ENCODE measurements around the gene JAG1. TPM values are rescaled to one million over a fixed set of nuclear protein-coding genes. Genes with fewer than 3 reads are reported as not detected.

Gene JAG1
- total and polyA plus RNA-seq, 9 of the 15 experiments (the other 6 are each of a cell fraction or from before 2014, with no cell fraction given) = 0.04 to 0.40 (median 0.07) TPM

GRCh38 chr20:10687895-10688294 is 14.1 kb upstream of the JAG1 start:
- no peaks in the 10 kb centered on the region; a peak in 1 of 5 replicates for H3K27me3 ChIP-seq (ENCODE audit: control insufficient read depth in 2 of 2, insufficient read depth in 2 of 2, low read length in 2 of 2)
- no peaks in the 10 kb centered on the region for H3K9me1 ChIP-seq (ENCODE audit: control insufficient read depth, insufficient read depth, low read length)
- no peak for DNase-seq (ENCODE audit: extremely low read depth in 1 of 4, low spot score in 3 of 4)
- ChIA-PET CTCF (ENCODE audit: low intra/inter-chr PET ratio) (no interaction called here), POLR2A (no interaction called here)
- no peaks in the 10 kb centered on the region for H3K79me2 ChIP-seq (ENCODE audit: control insufficient read depth, insufficient read depth, low read length)
- FAIRE-seq = no peak
- H3K36me3 ChIP-seq (ENCODE audit: control insufficient read depth, insufficient read depth, low read length) = no peaks in the 10 kb centered on the region
- ATAC-seq = no peak
- no peak overlapping the region for H3K4me3 ChIP-seq
- no peaks in the 10 kb centered on the region for H3K4me1 ChIP-seq (replicated peaks in 1 of 2; ENCODE audit: control insufficient read depth in 2 of 2, insufficient read depth in 2 of 2, low read length in 2 of 2)
- 0% methylated on average over 5 of the region's 5 CpGs for WGBS (ENCODE audit: insufficient coverage, low coverage, missing lambda C conversion rate)
- no peaks in the 10 kb centered on the region for H3K9me3 ChIP-seq (replicated peaks; ENCODE audit: control insufficient read depth, insufficient read depth, low read depth, low read length)
- BruUV-seq (replicated peaks) = no TSS peak
- H3K27ac ChIP-seq (ENCODE audit: extremely low read depth, low read depth, low read length) = no peak overlapping the region
- no peaks in the 10 kb centered on the region for H4K20me1 ChIP-seq (replicated peaks; ENCODE audit: control insufficient read depth, insufficient read depth, low read length)
- TF ChIP-seq ILF3 (IDR thresholded peaks at IDR 0.05; ENCODE audit: borderline replicate concordance) = no peak
- no peak for TF ChIP-seq NR1H2 (CRISPR knock-in tag; IDR thresholded peaks at IDR 0.05)
- TF ChIP-seq FOXK2 (conservative IDR thresholded peaks at IDR 0.05 in 1 of 2, IDR thresholded peaks at IDR 0.05 in 1 of 2; ENCODE audit: low read depth in 2 of 2) = no peak
- TF ChIP-seq MEF2A (IDR thresholded peaks at IDR 0.05; ENCODE audit: control insufficient read depth, low read depth, low read length) = no peak
- no peak for TF ChIP-seq PTTG1 (tag; IDR thresholded peaks at IDR 0.05; ENCODE audit: low read depth)
- no peak for TF ChIP-seq ZEB2 (IDR thresholded peaks at IDR 0.05)
- TF ChIP-seq PPARD (CRISPR knock-in tag; IDR thresholded peaks at IDR 0.05) = no peak
- no peak for TF ChIP-seq ATF1 (CRISPR knock-in tag; IDR thresholded peaks at IDR 0.05)
- TF ChIP-seq ATF1 (tag; IDR thresholded peaks at IDR 0.05) = no peak
- TF ChIP-seq NELFE (IDR thresholded peaks at IDR 0.05; ENCODE audit: insufficient read depth, insufficient read length) = no peak
- TF ChIP-seq EGR1 (conservative IDR thresholded peaks at IDR 0.05) = no peak
- no peak for TF ChIP-seq DMBX1 (CRISPR knock-in tag; IDR thresholded peaks at IDR 0.05; ENCODE audit: borderline replicate concordance)
- TF ChIP-seq ZFP36 (IDR thresholded peaks at IDR 0.05; ENCODE audit: low read depth, low read length, partially characterized antibody) = no peak
- no peak for TF ChIP-seq KLF6 (CRISPR knock-in tag; IDR thresholded peaks at IDR 0.05; ENCODE audit: borderline replicate concordance)
- no peak for TF ChIP-seq PREB (CRISPR knock-in tag; IDR thresholded peaks at IDR 0.05)
- TF ChIP-seq XRCC4 (IDR thresholded peaks at IDR 0.05; ENCODE audit: extremely low read depth, insufficient read depth, insufficient read length) = no peak
- TF ChIP-seq ZC3H8 (IDR thresholded peaks at IDR 0.05) = no peak
- TF ChIP-seq GTF2F1 (IDR thresholded peaks at IDR 0.05; ENCODE audit: low read depth, low read length) = no peak
- TF ChIP-seq HDAC8 (tag; IDR thresholded peaks at IDR 0.05) = no peak
- TF ChIP-seq PYGO2 (tag; IDR thresholded peaks at IDR 0.05) = no peak
- no peak overlapping the region for H3K4me2 ChIP-seq (ENCODE audit: insufficient read depth, low read length)
- H3K9ac ChIP-seq (ENCODE audit: insufficient read depth in 1 of 2, low read depth in 2 of 2, low read length in 2 of 2) = no peak overlapping the region
- no peak overlapping the region for H2AFZ ChIP-seq (ENCODE audit: low read depth, low read length)
- intact Hi-C loops (cut with micrococcal nuclease) = no loop called here
- in situ Hi-C loops (cut with MboI) = no loop called here

Measured in K562 (cell line).